Upper lobe of left lung (tissue), 6 donors: ENCODE measurements around the gene XYLT1. TPM values are rescaled to one million over a fixed set of nuclear protein-coding genes. Genes with fewer than 3 reads are reported as not detected.
A peak's percentile ranks its signal among the peaks of the same experiment; 100 is the strongest.

ENCODE experiments used
- ATAC-seq, 2 donors: fragments of 200-7000 bp; cut with Tn5 transposase; one replicate each; pipeline ENCODE4 v1.9.1; 2022; ENCODE audit warnings: mild to moderate bottlenecking in 2 of 2, moderate library complexity in 2 of 2; ENCODE audit not compliant: low FRiP score in 2 of 2
- DNase-seq, 2 donors: peaks; one replicate each; pipeline ENCODE4 v3.0.0-alpha.2; 2019 to 2020
- H3K27ac ChIP-seq, 4 donors: fragments of 200-600 bp; sonication (generic); one replicate each; pipeline ENCODE4 v1.5.1; 2016 to 2019
- H3K27me3 ChIP-seq, 4 donors: fragments of 200-600 bp; sonication (generic); one replicate each; pipeline ENCODE4 v1.5.1; 2017 to 2019
- H3K36me3 ChIP-seq, 4 donors: fragments of 200-600 bp; sonication (generic); one replicate each; pipeline ENCODE4 v1.5.1; 2016 to 2019
- H3K4me1 ChIP-seq, 4 donors: fragments of 200-600 bp; sonication (generic); one replicate each; pipeline ENCODE4 v1.5.1; 2018 to 2019
- H3K4me3 ChIP-seq, 4 donors: fragments of 200-600 bp; sonication (generic); one replicate each; pipeline ENCODE4 v1.5.1; 2017 to 2019; ENCODE audit warnings: mild to moderate bottlenecking in 2 of 4, moderate library complexity in 1 of 4
- H3K9me3 ChIP-seq, 4 donors: fragments of 200-600 bp; sonication (generic); one replicate each; pipeline ENCODE4 v1.5.1; 2018 to 2019
- CTCF ChIP-seq, 6 experiments: fragments of 450-650 bp in 4 of 6; fragments of 200-600 bp in 2 of 6; sonication (generic) in 2 of 6; IDR thresholded peaks; one replicate each; pipeline ENCODE4 v1.5.1; 2016 to 2019; ENCODE audit warnings: antibody characterized with exemption in 6 of 6
- EP300 ChIP-seq, 4 donors: sonication (generic); formaldehyde crosslinking; IDR thresholded peaks; one replicate each; pipeline ENCODE4 v1.5.1; 2017; ENCODE audit warnings: antibody characterized with exemption in 4 of 4, control low read depth in 2 of 4
- POLR2A ChIP-seq, 4 donors: fragments of 450-650 bp; IDR thresholded peaks; one replicate each; pipeline ENCODE4 v1.5.1; 2016 to 2017; ENCODE audit warnings: antibody characterized with exemption in 4 of 4, mild to moderate bottlenecking in 2 of 4
- POLR2AphosphoS5 ChIP-seq, 2 donors: sonication (generic); formaldehyde crosslinking; IDR thresholded peaks; one replicate each; pipeline ENCODE4 v1.5.1; 2017; ENCODE audit warnings: antibody characterized with exemption in 2 of 2
- WGBS, 2 donors: methylation state at CpG; one replicate each; pipeline ENCODE4 v1.1.5; 2017 to 2018; 5-methylcytosine and 5-hydroxymethylcytosine counted together
- total RNA-seq, 6 donors: library from RNA; depleted of rRNA in 4 of 6; stranded (reverse); fragments of >200 nt in 4 of 6; gene quantifications; one replicate each; pipeline versions ENCODE4 v1.1.0 to v1.2.1, GENCODE V29; 2016 to 2021
- donor health status: DM: no; HTN: no; CAD: no; lungs with moderate emphysema.
- donor health status: DM: no; HTN: yes; CAD: no; lungs with severe emphysema.

Gene XYLT1
- total RNA-seq, 6 donors from 2014 or later, result 3.0 to 26.2 (median 6.8) TPM

- Histone ChIP-seq H3K36me3 (no peaks in the 10 kb centered on the region), H3K4me1 (peaks cover 0 to 4% (median 1%) of the 10 kb centered on the region in 4 donors), H3K9me3 (no peaks in the 10 kb centered on the region), H3K4me3 (no peak overlapping the region), H3K27ac (no peak overlapping the region), H3K27me3 (no peaks in the 10 kb centered on the region)
- WGBS, 2 donors, result 60 to 83% methylated on average over 13 of the region's 13 CpGs
- DNase-seq (peak in 1 of 2 donors; percentile 49), ATAC-seq (peak; percentile 16 to 56)
- TF ChIP-seq POLR2AphosphoS5 (IDR thresholded peaks at IDR 0.05) (no peak), EP300 (IDR thresholded peaks at IDR 0.05) (no peak), POLR2A (IDR thresholded peaks at IDR 0.05) (no peak)
Measured at GRCh38 chr16:17461951-17462729, 8.6 kb downstream of the XYLT1 start.

GRCh38 chr16:17460890-17461289 is 9.9 kb downstream of the XYLT1 start:
- DNase-seq, result no peak
- TF ChIP-seq POLR2AphosphoS5 (IDR thresholded peaks at IDR 0.05) (no peak), CTCF (IDR thresholded peaks at IDR 0.05) (no peak), POLR2A (IDR thresholded peaks at IDR 0.05) (no peak), EP300 (IDR thresholded peaks at IDR 0.05) (no peak)
- no peak for ATAC-seq
- no peak overlapping the region for H3K4me3 ChIP-seq
- H3K27me3 ChIP-seq, result no peaks in the 10 kb centered on the region
- 73 to 89% methylated on average over 3 of the region's 3 CpGs for WGBS, 2 donors
- H3K27ac ChIP-seq, result no peak overlapping the region
- no peaks in the 10 kb centered on the region for H3K36me3 ChIP-seq
- peaks cover 0 to 4% (median 1%) of the 10 kb centered on the region in 4 donors for H3K4me1 ChIP-seq
- H3K9me3 ChIP-seq, result no peaks in the 10 kb centered on the region

- Histone ChIP-seq H3K9me3 (no peaks in the 10 kb centered on the region), H3K4me3 (no peak overlapping the region), H3K27me3 (no peaks in the 10 kb centered on the region), H3K36me3 (no peaks in the 10 kb centered on the region), H3K27ac (no peak overlapping the region), H3K4me1 (peaks cover 0 to 4% (median 1%) of the 10 kb centered on the region in 4 donors)
- TF ChIP-seq EP300 (IDR thresholded peaks at IDR 0.05) (peak in 1 of 4 donors; percentile 37), POLR2AphosphoS5 (IDR thresholded peaks at IDR 0.05) (no peak)
- WGBS, 2 donors, result 58 to 63% methylated on average over 10 to 12 of the region's 12 CpGs
- ATAC-seq (peak in 1 of 2 donors; percentile 31), DNase-seq (no peak)
Measured at GRCh38 chr16:17459903-17460521, 10.7 kb downstream of the XYLT1 start.

GRCh38 chr16:17457997-17458396 is 12.8 kb downstream of the XYLT1 start:
- Histone ChIP-seq H3K9me3 (no peaks in the 10 kb centered on the region), H3K27ac (no peak overlapping the region), H3K36me3 (no peaks in the 10 kb centered on the region), H3K27me3 (no peaks in the 10 kb centered on the region), H3K4me1 (peaks cover 0 to 13% (median 4%) of the 10 kb centered on the region in 4 donors), H3K4me3 (no peak overlapping the region)
- TF ChIP-seq POLR2AphosphoS5 (IDR thresholded peaks at IDR 0.05), result no peak
- TF ChIP-seq POLR2A (IDR thresholded peaks at IDR 0.05), result no peak
- no peak for TF ChIP-seq CTCF (IDR thresholded peaks at IDR 0.05)
- no peak for TF ChIP-seq EP300 (IDR thresholded peaks at IDR 0.05)
- ATAC-seq (no peak), DNase-seq (no peak)
- 85 to 87% methylated on average over 8 of the region's 8 CpGs for WGBS, 2 donors

- 77 to 81% methylated on average over 3 of the region's 3 CpGs for WGBS, 2 donors
- ATAC-seq, result no peak
- TF ChIP-seq POLR2A (IDR thresholded peaks at IDR 0.05) (no peak), POLR2AphosphoS5 (IDR thresholded peaks at IDR 0.05) (no peak), CTCF (IDR thresholded peaks at IDR 0.05) (no peak), EP300 (IDR thresholded peaks at IDR 0.05) (no peak)
- no peak overlapping the region for H3K27ac ChIP-seq
- no peaks in the 10 kb centered on the region for H3K9me3 ChIP-seq
- DNase-seq, result no peak
- H3K36me3 ChIP-seq, result no peaks in the 10 kb centered on the region
- no peak overlapping the region for H3K4me3 ChIP-seq
- peaks cover 0 to 13% (median 4%) of the 10 kb centered on the region in 4 donors for H3K4me1 ChIP-seq
- H3K27me3 ChIP-seq, result no peaks in the 10 kb centered on the region
Measured at GRCh38 chr16:17457513-17457912, 13.2 kb downstream of the XYLT1 start.
